Measurements from ENCODE around the gene ADAMTS4.
A peak's percentile ranks its signal among the peaks of the same experiment; 100 is the strongest.
"Not testable (repeated sequence)": the region's sequence is repeated elsewhere in the genome, so short reads cannot be mapped to it uniquely, and the experiment has no call there.

The ADAMTS4 gene
- total RNA-seq = 1.5 to 4.1 reads per million in 2 donors

GRCh38 chr1:161198897-161199431 is at the start of gene ADAMTS4:
TSS of gene ADAMTS4 (minus strand) at chr1:161199054. CDS start at chr1:161198627, 427 bp downstream.
- no peak for DNase-seq

GRCh38 chr1:161244888-161245287 is 46.0 kb upstream of the ADAMTS4 start:
- no peak for DNase-seq

GRCh38 chr1:161242313-161242712 is 43.5 kb upstream of the ADAMTS4 start:
- DNase-seq = no peak

GRCh38 chr1:161241682-161242081 is 42.8 kb upstream of the ADAMTS4 start:
- no peak for DNase-seq

GRCh38 chr1:161238039-161238473 is 39.2 kb upstream of the ADAMTS4 start, which contains the start of gene NR1I3:
TSS of gene NR1I3 (minus strand) at chr1:161238203. CDS start at chr1:161236565, 1,638 bp downstream.
- no peak for DNase-seq

- DNase-seq = no peak
Measured at GRCh38 chr1:161235957-161236775, 37.3 kb upstream of the ADAMTS4 start.

GRCh38 chr1:161233102-161233501 is 34.2 kb upstream of the ADAMTS4 start:
- DNase-seq = no peak

GRCh38 chr1:161230762-161231161 is 31.9 kb upstream of the ADAMTS4 start:
- DNase-seq = no peak

- DNase-seq = no peak
Measured at GRCh38 chr1:161229896-161230295, 31.0 kb upstream of the ADAMTS4 start.

- DNase-seq = no peak
Measured at GRCh38 chr1:161228032-161228431, 29.2 kb upstream of the ADAMTS4 start.

GRCh38 chr1:161227196-161227871 is 28.5 kb upstream of the ADAMTS4 start:
- DNase-seq = peak; percentile 94

GRCh38 chr1:161226759-161227158 is 27.9 kb upstream of the ADAMTS4 start:
- no peak for DNase-seq

GRCh38 chr1:161226320-161226711 is 27.5 kb upstream of the ADAMTS4 start:
- no peak for DNase-seq

- peak; percentile 75 for DNase-seq
Measured at GRCh38 chr1:161225534-161226319, 26.9 kb upstream of the ADAMTS4 start, which contains the start of gene TOMM40L. TSS of gene TOMM40L (plus strand) at chr1:161226060. CDS start at chr1:161226490, 430 bp downstream.

- DNase-seq = no peak
Measured at GRCh38 chr1:161225178-161225533, 26.3 kb upstream of the ADAMTS4 start.

- DNase-seq = not testable (repeated sequence)
Measured at GRCh38 chr1:161224695-161225087, 25.8 kb upstream of the ADAMTS4 start.

GRCh38 chr1:161223805-161224694 is 25.2 kb upstream of the ADAMTS4 start:
- DNase-seq = no peak

GRCh38 chr1:161222175-161223019 is 23.5 kb upstream of the ADAMTS4 start:
- DNase-seq = no peak

GRCh38 chr1:161220002-161220401 is 21.1 kb upstream of the ADAMTS4 start:
- no peak for DNase-seq

GRCh38 chr1:161219078-161219892 is 20.4 kb upstream of the ADAMTS4 start:
- no peak for DNase-seq
